K562 (cell line): ENCODE measurements around the gene BCAS2. TPM values are rescaled to one million over a fixed set of nuclear protein-coding genes. Genes with fewer than 3 reads are reported as not detected.

ENCODE experiments used
- ATF1 ChIP-seq, 2 experiments: fragments of 450-650 bp in 1 of 2; IDR thresholded peaks; 2 replicates each; pipeline ENCODE4 v1.6.1; 2016; ENCODE audit warnings: missing compliant biosample characterization in 1 of 2, missing genetic modification characterization in 1 of 2
- CBX2 ChIP-seq: fragments of 200-600 bp; sonication (generic); IDR thresholded peaks from one replicate; pipeline ENCODE4 v1.6.1; 2012; ENCODE audit warnings: mild to moderate bottlenecking, low read length, inconsistent platforms; ENCODE audit not compliant: insufficient read depth, poor library complexity, severe bottlenecking
- CTBP1 ChIP-seq: fragments of 450-650 bp; IDR thresholded peaks from 2 replicates; pipeline ENCODE4 v1.6.1; 2016; ENCODE audit warnings: borderline replicate concordance
- EP300 ChIP-seq: IDR thresholded peaks from 2 replicates; pipeline ENCODE4 v1.6.1; 2012; ENCODE audit warnings: low read length, improper control_type of control experiment
- EP400 ChIP-seq: fragments of 450-650 bp; IDR thresholded peaks from 2 replicates; pipeline ENCODE4 v1.6.1; 2017; ENCODE audit warnings: antibody characterized with exemption, mild to moderate bottlenecking, moderate library complexity
- FOXJ2 ChIP-seq: fragments of 200-800 bp; sonication (Bioruptor generic); IDR thresholded peaks from 2 replicates; pipeline ENCODE4 v1.6.1; 2016; ENCODE audit warnings: missing genetic modification characterization, missing compliant biosample characterization
- HDAC8 ChIP-seq: fragments of 450-650 bp; IDR thresholded peaks from 2 replicates; pipeline ENCODE4 v1.6.1; 2016; ENCODE audit warnings: mild to moderate bottlenecking, missing genetic modification characterization, moderate library complexity, missing compliant biosample characterization
- HOXB6 ChIP-seq: fragments of 250-450 bp; sonication (Bioruptor Pico); IDR thresholded peaks from 2 replicates; pipeline ENCODE4 v1.5.1; 2022; ENCODE audit warnings: mild to moderate bottlenecking, borderline replicate concordance
- MAX ChIP-seq: sonication (generic); formaldehyde crosslinking; IDR thresholded peaks from 2 replicates; pipeline ENCODE4 v1.9.0; 2022; ENCODE audit warnings: mild to moderate bottlenecking, missing genetic modification reagents
- MCM2 ChIP-seq: fragments of 450-650 bp; IDR thresholded peaks from 2 replicates; pipeline ENCODE4 v1.6.1; 2017; ENCODE audit warnings: low read depth, mild to moderate bottlenecking
- NFATC3 ChIP-seq: fragments of 450-650 bp; IDR thresholded peaks from 2 replicates; pipeline ENCODE4 v1.6.1; 2017; ENCODE audit warnings: mild to moderate bottlenecking
- NFE2 ChIP-seq: IDR thresholded peaks from 2 replicates; pipeline ENCODE4 v1.6.1; 2014; ENCODE audit warnings: antibody characterized with exemption, low read depth
- NR2C2 ChIP-seq, 2 experiments: fragments of 200-800 bp in 1 of 2; sonication (Bioruptor generic) in 1 of 2; sonication (generic) in 1 of 2; formaldehyde crosslinking in 1 of 2; IDR thresholded peaks; 2 replicates each; pipeline versions ENCODE4 v1.6.1 to v1.8.0; 2016 to 2022; ENCODE audit warnings: mild to moderate bottlenecking in 1 of 2, missing compliant biosample characterization in 1 of 2, missing genetic modification characterization in 1 of 2, missing genetic modification reagents in 1 of 2
- RUNX1 ChIP-seq: sonication (generic); IDR thresholded peaks from 2 replicates; pipeline ENCODE4 v1.6.1; 2016; ENCODE audit warnings: antibody characterized with exemption, low read depth
- TRIM28 ChIP-seq: fragments of 450-650 bp; IDR thresholded peaks from 2 replicates; pipeline ENCODE4 v1.6.1; 2017
- ZBTB17 ChIP-seq: fragments of 450-650 bp; formaldehyde crosslinking; IDR thresholded peaks from 2 replicates; pipeline ENCODE4 v1.4.0; 2020; ENCODE audit warnings: mild to moderate bottlenecking
- ZFPM2 ChIP-seq: fragments of 250-450 bp; sonication (Bioruptor Pico); IDR thresholded peaks from 2 replicates; pipeline ENCODE4 v1.5.1; 2022; ENCODE audit warnings: mild to moderate bottlenecking
- ZNF174 ChIP-seq: fragments of 250-450 bp; sonication (Bioruptor Pico); IDR thresholded peaks from 2 replicates; pipeline ENCODE4 v1.4.0; 2020; ENCODE audit warnings: mild to moderate bottlenecking
- ZNF224 ChIP-seq: sonication (generic); formaldehyde crosslinking; IDR thresholded peaks from 2 replicates; pipeline ENCODE4 v1.8.0; 2022; ENCODE audit warnings: mild to moderate bottlenecking, missing genetic modification reagents
- ZNF232 ChIP-seq: sonication (generic); formaldehyde crosslinking; IDR thresholded peaks from 2 replicates; pipeline ENCODE4 v1.8.0; 2022; ENCODE audit warnings: mild to moderate bottlenecking, missing genetic modification reagents
- ZNF311 ChIP-seq: fragments of 250-450 bp; sonication (Bioruptor Pico); IDR thresholded peaks from 2 replicates; pipeline ENCODE4 v1.4.0; 2020; ENCODE audit warnings: mild to moderate bottlenecking, moderate library complexity
- ZNF639 ChIP-seq, 2 experiments: fragments of 200-800 bp in 1 of 2; sonication (Bioruptor generic) in 1 of 2; sonication (generic) in 1 of 2; formaldehyde crosslinking in 1 of 2; IDR thresholded peaks in 1 of 2; conservative IDR thresholded peaks in 1 of 2; 2 replicates each; pipeline versions ENCODE4 v1.5.0 to v1.6.1; 2016 to 2020; ENCODE audit warnings: missing compliant biosample characterization in 1 of 2, missing genetic modification characterization in 1 of 2, missing genetic modification reagents in 1 of 2
- ZSCAN29 ChIP-seq: fragments of 450-650 bp; IDR thresholded peaks from 2 replicates; pipeline ENCODE4 v1.6.1; 2017
- polyA plus RNA-seq, 8 experiments: library from polyadenylated mRNA; depleted of rRNA in 4 of 8; stranded (reverse) in 5 of 8; unstranded in 3 of 8; fragments of >200 nt; fragmentation: Nextera tagmentation in 2 of 8; fragmentation: Illumina TruSeq in 1 of 8; extraction: Ambion mirVana in 2 of 8; extraction: Trizol in 1 of 8; gene quantifications; 2 replicates each; pipeline versions ENCODE4 v1.2.1 to v1.2.3, GENCODE V29; 2011 to 2014; ENCODE audit warnings: inconsistent platforms in 1 of 8, missing spikeins in 1 of 8
- total RNA-seq, 7 experiments: library from RNA; depleted of rRNA in 6 of 7; stranded (reverse); fragments of >200 nt in 6 of 7; fragmentation: Illumina TruSeq in 2 of 7; extraction: Trizol in 2 of 7; gene quantifications; 2 replicates each; pipeline versions ENCODE4 v1.2.1 to v1.2.3, GENCODE V29; 2011 to 2021; ENCODE audit warnings: low replicate concordance in 1 of 7
- TF ChIP-seq, protein P1 (sequence below): sonication (generic); formaldehyde crosslinking; IDR thresholded peaks from 2 replicates; pipeline ENCODE4 v1.8.0; 2022; ENCODE audit warnings: mild to moderate bottlenecking, missing genetic modification reagents

Gene BCAS2
- total and polyA plus RNA-seq, 9 of the 15 experiments (the other 6 are each of a cell fraction or from before 2014, with no cell fraction given): 59.3 to 183 (median 81.1) TPM

- peak in 1 of 2 experiments; percentile 80; a peak in 2 of 4 replicates for TF ChIP-seq ZNF639 (CRISPR knock-in tag; conservative IDR thresholded peaks at IDR 0.05 in 1 of 2, IDR thresholded peaks at IDR 0.05 in 1 of 2)
- 0 out of 2 replicates have a peak, but pooled peaks have one; percentile 73 for TF ChIP-seq FOXJ2 (tag)
- TF ChIP-seq NFATC3: no peak
- TF ChIP-seq HDAC8 (tag): 0 out of 2 replicates have a peak, but pooled peaks have one; percentile 26
- no peak for TF ChIP-seq MCM2
- TF ChIP-seq TRIM28: no peak
- TF ChIP-seq RUNX1: no peak
- TF ChIP-seq NFE2: no peak
- no peak for TF ChIP-seq HOXB6 (CRISPR knock-in tag)
- TF ChIP-seq CTBP1: no peak
- peak; percentile 88 for TF ChIP-seq ZSCAN29
- TF ChIP-seq ZNF232: no peak
- no peak; the same call in 1 of the 2 replicates for TF ChIP-seq ZNF311 (CRISPR knock-in tag)
- no peak for TF ChIP-seq ZFPM2 (CRISPR knock-in tag)
- TF ChIP-seq EP400: peak; percentile 85
- peak; percentile 71 for TF ChIP-seq MAX (CRISPR knock-in tag)
- TF ChIP-seq ATF1 (CRISPR knock-in tag; IDR thresholded peaks at IDR 0.05): peak; percentile 65
- peak; percentile 99 for TF ChIP-seq ATF1 (tag; IDR thresholded peaks at IDR 0.05)
- TF ChIP-seq EP300: peak; percentile 61
- TF ChIP-seq ZNF224 (CRISPR knock-in tag): no peak
- TF ChIP-seq CBX2: no peak
- no peak for TF ChIP-seq ZNF174 (CRISPR knock-in tag)
- TF ChIP-seq NR2C2 (CRISPR knock-in tag; IDR thresholded peaks at IDR 0.05): no peak
- TF ChIP-seq NR2C2 (tag; IDR thresholded peaks at IDR 0.05): peak; percentile 58
- TF ChIP-seq, protein P1, sequence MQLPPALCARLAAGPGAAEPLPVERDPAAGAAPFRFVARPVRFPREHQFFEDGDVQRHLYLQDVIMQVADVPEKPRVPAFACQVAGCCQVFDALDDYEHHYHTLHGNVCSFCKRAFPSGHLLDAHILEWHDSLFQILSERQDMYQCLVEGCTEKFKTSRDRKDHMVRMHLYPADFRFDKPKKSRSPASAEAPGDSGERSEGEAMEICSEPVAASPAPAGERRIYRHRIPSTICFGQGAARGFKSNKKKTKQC (CRISPR knock-in tag): no peak
- no peak; the same call in 1 of the 2 replicates for TF ChIP-seq ZBTB17 (CRISPR knock-in tag)
These were observed at the start of gene BCAS2 (continued) for GRCh38 chr1:114581335-114582287.
